Measurements from ENCODE around the gene SCRG1. TPM values are rescaled to one million over a fixed set of nuclear protein-coding genes. Genes with fewer than 3 reads are reported as not detected.

Gene SCRG1
- total and polyA plus RNA-seq, 5 experiments from 2014 or later = not detected

GRCh38 chr4:173343832-173344397 lies 55.0 kb downstream of the SCRG1 start:
- Mint-ChIP-seq H3K4me1 (peaks cover 0 to 4% (median 0%) of the 10 kb centered on the region in 4 donors), H3K9me3 (no peaks in the 10 kb centered on the region), H3K36me3 (peaks cover 0 to 3% (median 0%) of the 10 kb centered on the region in 3 donors), H3K4me3 (no peak overlapping the region), H3K27ac (no peak overlapping the region), H3K27me3 (peaks cover 0 to 8% (median 3%) of the 10 kb centered on the region in 5 donors)
- DNase-seq (no peak), ATAC-seq (no peak)
- POLR2A ChIA-PET = no interaction called here

- Mint-ChIP-seq H3K4me1 (peaks cover 14 to 27% (median 17%) of the 10 kb centered on the region in 4 donors), H3K27me3 (peaks cover 11 to 20% (median 14%) of the 10 kb centered on the region in 5 donors), H3K9me3 (no peaks in the 10 kb centered on the region), H3K27ac (no peak overlapping the region), H3K36me3 (peaks cover 3 to 7% (median 5%) of the 10 kb centered on the region in 3 donors), H3K4me3 (no peak overlapping the region)
- DNase-seq (no peak), ATAC-seq (no peak)
- POLR2A ChIA-PET = no interaction called here
Observed at GRCh38 chr4:173337463-173337862, 61.5 kb downstream of the SCRG1 start.

- Mint-ChIP-seq H3K4me3 (peak overlapping the region; percentile 94 to 100 (median 99)), H3K36me3 (peaks cover 5 to 21% (median 9%) of the 10 kb centered on the region in 3 donors), H3K27me3 (peaks cover 10 to 20% (median 14%) of the 10 kb centered on the region in 5 donors), H3K9me3 (no peaks in the 10 kb centered on the region), H3K4me1 (peaks cover 19 to 33% (median 24%) of the 10 kb centered on the region in 4 donors), H3K27ac (peak overlapping the region; percentile 94 to 100 (median 99))
- POLR2A ChIA-PET = interaction anchor here (0.6 to 7.1 kb wide), 13 partner anchors 10 to 949 kb away, joined by 3 to 271 read pairs (median 4); partner anchors contain the start of genes CEP44, FBXO8 and SAP30
- peak in 6 of 10 donors; percentile 1 to 58 (median 16) for DNase-seq
- peak; percentile 18 to 45 for ATAC-seq
Observed at GRCh38 chr4:173334891-173335752, 63.8 kb downstream of the SCRG1 start.

Other genes starting within 250 kb of the SCRG1 start
- 10 to 100 TPM; 17.5 to 18.7 TPM for gene GALNT7, start 230.3 kb downstream of the SCRG1 start, total RNA-seq
- 1 to 10 TPM; 5.6 to 8.6 (median 6.8) TPM for gene GALNT7, start 230.3 kb downstream of the SCRG1 start, polyA plus RNA-seq
- gene HMGB2, start 64.8 kb downstream of the SCRG1 start, total RNA-seq = 100 to 1,000 TPM; 111 to 115 TPM
- gene HMGB2, start 64.8 kb downstream of the SCRG1 start, polyA plus RNA-seq = 100 to 1,000 TPM; 102 to 154 (median 142) TPM
- 1 to 10 TPM; 2.0 to 2.3 TPM for gene SAP30, start 28.2 kb downstream of the SCRG1 start, total RNA-seq
- 1 to 10 TPM; 1.2 to 5.3 (median 1.3) TPM for gene SAP30, start 28.2 kb downstream of the SCRG1 start, polyA plus RNA-seq
- not detected for gene HAND2, start 131.1 kb upstream of the SCRG1 start, total RNA-seq
- gene HAND2, start 131.1 kb upstream of the SCRG1 start, polyA plus RNA-seq = not detected

All from naive thymus-derived CD8-positive, alpha-beta T cell (primary cell).